H1 (cell line): ENCODE results near the gene GTF2E1. TPM values are rescaled to one million over a fixed set of nuclear protein-coding genes. Genes with fewer than 3 reads are reported as not detected.

Experiments used
- CTCF ChIA-PET: fragments of 300-600 bp; sonication (Branson Sonifier 250); formaldehyde crosslinking; loops from one replicate; lab custom pipeline; 2021; ENCODE audit not compliant: partially characterized antibody; lab: Charles Lee
- POLR2A ChIA-PET: fragments of 300-600 bp; sonication (Branson Sonifier 250); formaldehyde crosslinking; loops from one replicate; lab custom pipeline; 2021; ENCODE audit warnings: inconsistent platforms; ENCODE audit not compliant: partially characterized antibody; lab: Charles Lee
- DNase-seq, 2 experiments: peaks; one replicate each; pipeline versions ENCODE4 v3.0.0 to v3.0.0-alpha.2; 2010 to 2022; ENCODE audit warnings: low spot score in 2 of 2, low read depth in 1 of 2, mixed read lengths in 1 of 2
- FAIRE-seq: peaks from 2 replicates; lab custom pipeline; 2011; peaks lifted over from hg19 to GRCh38; lab: Jason Lieb, UNC
- H2AFZ ChIP-seq: 2 replicates; pipeline ENCODE4 v1.8.1; 2012; ENCODE audit warnings: low read length, inconsistent platforms
- H2AK5ac ChIP-seq: 2 replicates; pipeline ENCODE4 v1.6.1; 2013; ENCODE audit warnings: low read depth, low read length
- H2BK120ac ChIP-seq: replicated peaks from 2 replicates; pipeline ENCODE3; 2013; ENCODE audit warnings: low read depth, low read length, inconsistent platforms
- H2BK12ac ChIP-seq: 2 replicates; pipeline ENCODE4 v1.6.1; 2013; ENCODE audit warnings: low read depth, low read length
- H2BK15ac ChIP-seq: 2 replicates; pipeline ENCODE4 v1.6.1; 2013; ENCODE audit warnings: low read length
- H2BK20ac ChIP-seq: 2 replicates; pipeline ENCODE4 v1.6.1; 2013; ENCODE audit warnings: low read length
- H2BK5ac ChIP-seq: 2 replicates; pipeline ENCODE4 v1.6.1; 2013; ENCODE audit warnings: low read depth, low read length
- H3K14ac ChIP-seq: 2 replicates; pipeline ENCODE4 v1.6.1; 2013; ENCODE audit warnings: inconsistent platforms; ENCODE audit not compliant: insufficient read length
- H3K18ac ChIP-seq: 2 replicates; pipeline ENCODE4 v1.6.1; 2013; ENCODE audit warnings: low read length; ENCODE audit errors: extremely low read depth
- H3K23ac ChIP-seq: 2 replicates; pipeline ENCODE4 v1.6.1; 2013; ENCODE audit warnings: inconsistent platforms; ENCODE audit not compliant: insufficient read length
- H3K23me2 ChIP-seq: 2 replicates; pipeline ENCODE4 v1.6.1; 2013; ENCODE audit warnings: low read depth, low read length
- H3K27ac ChIP-seq: 2 replicates; pipeline ENCODE4 v1.6.1; 2011; ENCODE audit warnings: low read depth, low read length, inconsistent platforms
- H3K27me3 ChIP-seq, 4 experiments: replicated peaks in 1 of 4; 1 replicate in 1 of 4; 2 replicates in 3 of 4; pipeline versions ENCODE4 v1.6.1 to v1.8.1; 2011 to 2013; ENCODE audit warnings: low read length in 3 of 4, mild to moderate bottlenecking in 3 of 4, inconsistent platforms in 2 of 4, mixed read lengths in 2 of 4, moderate library complexity in 1 of 4; ENCODE audit not compliant: control insufficient read depth in 3 of 4, insufficient read depth in 3 of 4; ENCODE audit errors: extremely low read depth in 1 of 4
- H3K36me3 ChIP-seq, 4 experiments: 2 replicates each; pipeline versions ENCODE4 v1.6.1 to v1.8.1; 2011 to 2013; ENCODE audit warnings: mild to moderate bottlenecking in 4 of 4, low read length in 3 of 4, moderate library complexity in 2 of 4, control low read depth in 1 of 4, inconsistent platforms in 1 of 4; ENCODE audit not compliant: insufficient read depth in 4 of 4, control insufficient read depth in 2 of 4
- H3K4ac ChIP-seq: replicated peaks from 2 replicates; pipeline ENCODE3; 2013; ENCODE audit warnings: low read length, low read depth, mixed read lengths, inconsistent platforms; ENCODE audit not compliant: insufficient read length
- H3K4me1 ChIP-seq, 4 experiments: replicated peaks in 1 of 4; 1 replicate in 1 of 4; 2 replicates in 3 of 4; pipeline versions ENCODE4 v1.6.1 to v1.8.1; 2011 to 2013; ENCODE audit warnings: low read length in 3 of 4, inconsistent platforms in 2 of 4, mixed read lengths in 1 of 4; ENCODE audit not compliant: insufficient read depth in 4 of 4, control insufficient read depth in 3 of 4
- H3K4me2 ChIP-seq, 2 experiments: 2 replicates each; pipeline versions ENCODE4 v1.6.1 to v1.8.1; 2011 to 2013; ENCODE audit warnings: low read depth in 2 of 2, low read length in 2 of 2, control low read depth in 1 of 2, inconsistent platforms in 1 of 2, mild to moderate bottlenecking in 1 of 2; ENCODE audit not compliant: insufficient read depth in 1 of 2
- H3K4me3 ChIP-seq, 4 experiments: fragments of 200-600, 300-600 bp in 1 of 4; sonication (generic), shearing (Covaris generic), sonication (Bioruptor Twin) in 1 of 4; 2 replicates each; pipeline versions ENCODE4 v1.5.1 to v1.8.1; 2011 to 2016; ENCODE audit warnings: low read length in 4 of 4, low read depth in 3 of 4, control low read depth in 2 of 4, inconsistent platforms in 2 of 4, mild to moderate bottlenecking in 2 of 4, mixed read lengths in 1 of 4, moderate library complexity in 1 of 4; ENCODE audit not compliant: insufficient read depth in 2 of 4; ENCODE audit errors: extremely low read depth in 1 of 4
- H3K56ac ChIP-seq: replicated peaks from 2 replicates; pipeline ENCODE3; 2013; ENCODE audit warnings: low read depth, mild to moderate bottlenecking, mixed read lengths, low read length, inconsistent platforms; ENCODE audit not compliant: insufficient read length
- H3K79me1 ChIP-seq: 2 replicates; pipeline ENCODE4 v1.6.1; 2013; ENCODE audit warnings: low read depth, low read length, control low read depth
- H3K79me2 ChIP-seq, 2 experiments: 2 replicates each; pipeline versions ENCODE4 v1.6.1 to v1.8.1; 2012 to 2013; ENCODE audit warnings: low read length in 2 of 2, mild to moderate bottlenecking in 2 of 2, inconsistent platforms in 1 of 2; ENCODE audit not compliant: insufficient read depth in 2 of 2, control insufficient read depth in 1 of 2
- H3K9ac ChIP-seq, 4 experiments: replicated peaks in 1 of 4; 1 replicate in 1 of 4; 2 replicates in 3 of 4; pipeline versions ENCODE4 v1.6.1 to v1.8.1; 2011 to 2013; ENCODE audit warnings: low read depth in 3 of 4, low read length in 3 of 4, control low read depth in 2 of 4, mild to moderate bottlenecking in 2 of 4, moderate library complexity in 2 of 4, inconsistent platforms in 1 of 4; ENCODE audit errors: extremely low read depth in 1 of 4
- H3K9me3 ChIP-seq, 2 experiments: 2 replicates each; pipeline versions ENCODE4 v1.6.1 to v1.8.1; 2012 to 2013; ENCODE audit warnings: mild to moderate bottlenecking in 2 of 2, moderate library complexity in 2 of 2, control low read depth in 1 of 2, inconsistent platforms in 1 of 2, low read depth in 1 of 2, low read length in 1 of 2, mixed read lengths in 1 of 2; ENCODE audit not compliant: insufficient read depth in 2 of 2
- H4K20me1 ChIP-seq, 2 experiments: replicated peaks in 1 of 2; 2 replicates each; pipeline versions ENCODE3 to v1.8.1; 2011 to 2013; ENCODE audit warnings: inconsistent platforms in 2 of 2, low read length in 2 of 2, mild to moderate bottlenecking in 1 of 2; ENCODE audit not compliant: insufficient read depth in 2 of 2, control insufficient read depth in 1 of 2
- H4K5ac ChIP-seq: 2 replicates; pipeline ENCODE4 v1.6.1; 2013; ENCODE audit warnings: low read length, low read depth, mixed read lengths, inconsistent platforms; ENCODE audit not compliant: insufficient read length
- H4K8ac ChIP-seq: 2 replicates; pipeline ENCODE4 v1.8.0; 2013; ENCODE audit warnings: mild to moderate bottlenecking, moderate library complexity, low read length, inconsistent platforms; ENCODE audit not compliant: insufficient read depth; ENCODE audit errors: extremely low read depth
- H4K91ac ChIP-seq: replicated peaks from 2 replicates; pipeline ENCODE3; 2013; ENCODE audit warnings: low read length, mixed read lengths, inconsistent platforms; ENCODE audit not compliant: insufficient read length
- ATF2 ChIP-seq: IDR thresholded peaks from 2 replicates; pipeline ENCODE4 v1.6.1; 2012; ENCODE audit warnings: low read length, inconsistent platforms
- BACH1 ChIP-seq: IDR thresholded peaks from 2 replicates; pipeline ENCODE4 v1.6.1; 2012; ENCODE audit warnings: low read length, improper control_type of control experiment
- EZH2 ChIP-seq: fragments of 200-600 bp; sonication (generic); IDR thresholded peaks from 2 replicates; pipeline ENCODE4 v1.7.1; 2012; ENCODE audit warnings: low read depth, mild to moderate bottlenecking, moderate library complexity, low read length, inconsistent platforms; ENCODE audit not compliant: severe bottlenecking
- SRF ChIP-seq: IDR thresholded peaks from 2 replicates; pipeline ENCODE4 v1.6.1; 2011; ENCODE audit warnings: mild to moderate bottlenecking, low read depth, low read length, moderate library complexity
- ZNF274 ChIP-seq: IDR thresholded peaks from 2 replicates; pipeline ENCODE4 v1.7.0; 2012; ENCODE audit warnings: low read length, borderline replicate concordance; ENCODE audit errors: extremely low read depth
- polyA plus RNA-seq, 7 experiments: library from polyadenylated mRNA; depleted of rRNA in 3 of 7; stranded (reverse) in 5 of 7; unstranded in 2 of 7; fragments of >200 nt in 5 of 7; fragments of 200-250 nt in 2 of 7; gene quantifications; 1 replicate in 5 of 7; 2 replicates in 1 of 7; 4 replicates in 1 of 7; pipeline versions ENCODE4 v1.2.1 to v1.2.3, GENCODE V29; 2011 to 2013; ENCODE audit warnings: missing spikeins in 2 of 7, mixed read lengths in 2 of 7
- total RNA-seq: library from RNA; stranded (reverse); fragmentation: NEBNext Ultra II Directional; extraction: Animal tissue kit (Norgen Biotek cat#: 25700); gene quantifications from 2 replicates; pipeline ENCODE4 v1.2.1, GENCODE V29; 2021

Gene GTF2E1
- total and polyA plus RNA-seq, 2 of the 8 experiments (the other 6 are each of a cell fraction or from before 2014, with no cell fraction given): 37.4 to 73.3 TPM

- Histone ChIP-seq H4K20me1 (peaks cover 0 to 2% of the 10 kb centered on the region in 2 experiments), H3K27ac (no peak overlapping the region), H3K79me2 (peaks cover 0 to 91% of the 10 kb centered on the region in 2 experiments; a peak in 2 of 4 replicates), H3K4me2 (no peak overlapping the region), H2AFZ (no peak overlapping the region), H3K23me2 (no peaks in the 10 kb centered on the region), H2BK12ac (no peak overlapping the region), H3K14ac (no peak overlapping the region), H2BK5ac (no peak overlapping the region), H4K91ac (no peak overlapping the region), H3K18ac (no peak overlapping the region), H3K23ac (no peak overlapping the region), H3K4ac (no peak overlapping the region), H4K8ac (no peak overlapping the region), H2BK15ac (no peak overlapping the region), H3K9me3 (no peaks in the 10 kb centered on the region), H3K9ac (no peak overlapping the region), H3K36me3 (peaks cover 0 to 37% (median 16%) of the 10 kb centered on the region in 4 experiments; a peak in 5 of 8 replicates), H3K4me1 (peaks cover 0 to 9% (median 2%) of the 10 kb centered on the region in 4 experiments; a peak in 3 of 7 replicates), H2BK120ac (no peak overlapping the region), H3K4me3 (no peak overlapping the region), H3K27me3 (no peaks in the 10 kb centered on the region), H2BK20ac (no peak overlapping the region), H3K56ac (no peak overlapping the region), H2AK5ac (no peak overlapping the region), H3K79me1 (no peaks in the 10 kb centered on the region; the same call in 1 of the 2 replicates), H4K5ac (no peak overlapping the region)
- no peak for TF ChIP-seq ZNF274
- no peak for TF ChIP-seq SRF
- TF ChIP-seq EZH2: no peak
- no peak for TF ChIP-seq BACH1
- no peak for TF ChIP-seq ATF2
- DNase-seq: no peak
- POLR2A ChIA-PET: interaction anchor here (1.0 kb wide), 1 partner anchor 12 kb away, joined by 3 read pairs; the partner anchor contains the start of genes GTF2E1 and RABL3
- FAIRE-seq: no peak
- CTCF ChIA-PET: interaction anchor here (0.8 to 1.0 kb wide), 2 partner anchors 36 to 198 kb away, joined by 3 to 4 read pairs; no protein-coding TSS in a partner anchor
These were observed 11.3 kb downstream of the GTF2E1 start for GRCh38 chr3:120753810-120754209.
